ENCODE measurements around the gene DEAF1.

The DEAF1 gene

DNA sequence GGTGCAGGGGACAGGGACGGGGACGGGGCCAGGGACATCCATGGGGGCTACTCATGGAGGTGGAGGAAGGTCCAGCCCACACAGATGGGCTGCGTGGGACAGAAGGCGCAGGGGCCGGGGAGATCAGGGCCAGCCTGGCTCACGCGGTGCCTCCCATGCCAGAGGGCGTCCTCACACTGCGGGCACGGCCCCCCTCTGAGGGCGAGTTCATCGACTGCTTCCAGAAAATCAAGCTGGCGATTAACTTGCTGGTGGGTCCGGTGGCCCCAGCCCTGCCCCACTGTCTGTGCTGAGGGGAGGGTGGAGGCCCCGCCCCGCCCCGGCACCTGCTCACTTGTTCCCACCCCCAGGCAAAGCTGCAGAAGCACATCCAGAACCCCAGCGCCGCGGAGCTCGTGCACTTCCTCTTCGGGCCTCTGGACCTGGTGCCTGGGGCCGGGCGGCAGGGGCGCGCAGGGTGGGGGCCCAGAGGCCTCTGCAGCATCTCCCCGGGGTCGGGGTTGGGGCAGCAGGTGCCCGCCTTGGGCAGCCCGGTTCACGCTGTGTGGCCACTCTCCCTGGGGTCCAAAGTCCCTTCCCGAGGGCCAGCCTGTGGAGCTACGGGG is 26.8 kb upstream of the DEAF1 start:
- H3K4me3 ChIP-seq (ENCODE audit: low read depth, low read length): no peak overlapping the region
- TF ChIP-seq, protein P1, sequence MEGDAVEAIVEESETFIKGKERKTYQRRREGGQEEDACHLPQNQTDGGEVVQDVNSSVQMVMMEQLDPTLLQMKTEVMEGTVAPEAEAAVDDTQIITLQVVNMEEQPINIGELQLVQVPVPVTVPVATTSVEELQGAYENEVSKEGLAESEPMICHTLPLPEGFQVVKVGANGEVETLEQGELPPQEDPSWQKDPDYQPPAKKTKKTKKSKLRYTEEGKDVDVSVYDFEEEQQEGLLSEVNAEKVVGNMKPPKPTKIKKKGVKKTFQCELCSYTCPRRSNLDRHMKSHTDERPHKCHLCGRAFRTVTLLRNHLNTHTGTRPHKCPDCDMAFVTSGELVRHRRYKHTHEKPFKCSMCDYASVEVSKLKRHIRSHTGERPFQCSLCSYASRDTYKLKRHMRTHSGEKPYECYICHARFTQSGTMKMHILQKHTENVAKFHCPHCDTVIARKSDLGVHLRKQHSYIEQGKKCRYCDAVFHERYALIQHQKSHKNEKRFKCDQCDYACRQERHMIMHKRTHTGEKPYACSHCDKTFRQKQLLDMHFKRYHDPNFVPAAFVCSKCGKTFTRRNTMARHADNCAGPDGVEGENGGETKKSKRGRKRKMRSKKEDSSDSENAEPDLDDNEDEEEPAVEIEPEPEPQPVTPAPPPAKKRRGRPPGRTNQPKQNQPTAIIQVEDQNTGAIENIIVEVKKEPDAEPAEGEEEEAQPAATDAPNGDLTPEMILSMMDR (IDR thresholded peaks at IDR 0.05; ENCODE audit: insufficient read depth, low read length, missing control alignments): no peak
- POLR2A ChIA-PET: interaction anchor here (1.4 to 1.8 kb wide), 2 partner anchors 15 to 158 kb away, joined by 3 to 7 read pairs; partner anchors contain the start of gene EPS8L2
- CTCF ChIA-PET: interaction anchor here (1.0 to 10.2 kb wide), 9 partner anchors 11 to 167 kb away, joined by 3 to 198 read pairs (median 11); partner anchors contain the start of genes DEAF1, EPS8L2 and TMEM80
- DNase-seq (ENCODE audit: low read depth, low spot score): no peak

DNA sequence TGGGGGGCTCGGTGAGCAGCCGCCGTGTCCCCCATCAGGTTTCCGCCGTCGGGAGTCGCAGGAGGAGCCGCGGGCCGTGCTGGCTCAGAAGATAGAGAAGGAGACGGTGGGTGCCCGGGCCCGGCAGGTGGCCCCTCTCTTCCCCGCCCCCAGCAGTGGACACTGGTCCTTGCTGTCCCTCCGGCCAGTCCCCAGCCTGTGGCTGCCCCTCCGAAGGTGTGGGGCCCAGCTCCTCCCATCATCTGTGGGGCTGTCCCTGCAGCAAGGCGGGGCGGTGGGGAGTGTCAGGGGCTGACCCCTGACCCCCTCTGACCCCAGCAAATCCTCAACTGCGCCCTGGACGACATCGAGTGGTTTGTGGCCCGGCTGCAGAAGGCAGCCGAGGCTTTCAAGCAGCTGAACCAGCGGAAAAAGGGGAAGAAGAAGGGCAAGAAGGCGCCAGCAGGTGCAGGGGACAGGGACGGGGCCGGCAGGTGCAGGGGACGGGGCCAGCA is 26.3 kb upstream of the DEAF1 start:
- TF ChIP-seq, protein P1 (IDR thresholded peaks at IDR 0.05; ENCODE audit: insufficient read depth, low read length, missing control alignments): no peak
- POLR2A ChIA-PET: interaction anchor here (1.4 to 1.8 kb wide), 2 partner anchors 15 to 158 kb away, joined by 3 to 7 read pairs; partner anchors contain the start of gene EPS8L2
- CTCF ChIA-PET: interaction anchor here (1.0 to 10.2 kb wide), 8 partner anchors 7 to 167 kb away, joined by 3 to 198 read pairs (median 5); partner anchors contain the start of genes DEAF1, EPS8L2 and TMEM80
- no peak overlapping the region for H3K4me3 ChIP-seq (ENCODE audit: low read depth, low read length)
- DNase-seq (ENCODE audit: low read depth, low spot score): no peak

DNA sequence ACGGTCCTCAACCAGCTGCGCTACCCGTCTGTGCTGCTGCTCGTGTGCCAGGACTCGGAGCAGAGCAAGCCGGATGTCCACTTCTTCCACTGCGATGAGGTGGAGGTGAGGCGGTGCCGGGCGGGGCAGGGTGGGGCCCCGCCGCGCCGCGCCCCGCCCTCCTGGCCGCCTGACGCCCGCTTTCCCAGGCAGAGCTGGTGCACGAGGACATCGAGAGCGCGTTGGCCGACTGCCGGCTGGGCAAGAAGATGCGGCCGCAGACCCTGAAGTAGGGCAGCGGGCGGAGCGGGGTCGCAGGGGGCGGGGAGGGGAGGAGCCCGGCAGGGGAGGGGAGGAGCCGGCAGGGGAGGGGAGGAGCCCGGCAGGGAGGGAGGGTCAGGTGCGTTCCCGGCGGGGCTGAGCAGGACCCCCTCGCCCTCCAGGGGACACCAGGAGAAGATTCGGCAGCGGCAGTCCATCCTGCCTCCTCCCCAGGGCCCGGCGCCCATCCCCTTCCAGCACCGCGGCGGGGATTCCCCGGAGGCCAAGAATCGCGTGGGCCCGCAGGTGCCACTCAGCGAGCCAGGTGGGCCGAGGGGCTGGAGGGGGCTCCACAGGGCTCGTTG is 25.7 kb upstream of the DEAF1 start:
- H3K4me3 ChIP-seq (ENCODE audit: low read depth, low read length): no peak overlapping the region
- ChIA-PET POLR2A (interaction anchor here (1.8 kb wide), 1 partner anchor 14 kb away, joined by 7 read pairs; the partner anchor contains the start of gene EPS8L2), CTCF (interaction anchor here (1.0 to 10.2 kb wide), 6 partner anchors 8 to 166 kb away, joined by 3 to 198 read pairs (median 4); partner anchors contain the start of genes DEAF1, EPS8L2 and TMEM80)
- TF ChIP-seq, protein P1 (IDR thresholded peaks at IDR 0.05; ENCODE audit: insufficient read depth, low read length, missing control alignments): no peak
- DNase-seq (ENCODE audit: low read depth, low spot score): no peak

DNA sequence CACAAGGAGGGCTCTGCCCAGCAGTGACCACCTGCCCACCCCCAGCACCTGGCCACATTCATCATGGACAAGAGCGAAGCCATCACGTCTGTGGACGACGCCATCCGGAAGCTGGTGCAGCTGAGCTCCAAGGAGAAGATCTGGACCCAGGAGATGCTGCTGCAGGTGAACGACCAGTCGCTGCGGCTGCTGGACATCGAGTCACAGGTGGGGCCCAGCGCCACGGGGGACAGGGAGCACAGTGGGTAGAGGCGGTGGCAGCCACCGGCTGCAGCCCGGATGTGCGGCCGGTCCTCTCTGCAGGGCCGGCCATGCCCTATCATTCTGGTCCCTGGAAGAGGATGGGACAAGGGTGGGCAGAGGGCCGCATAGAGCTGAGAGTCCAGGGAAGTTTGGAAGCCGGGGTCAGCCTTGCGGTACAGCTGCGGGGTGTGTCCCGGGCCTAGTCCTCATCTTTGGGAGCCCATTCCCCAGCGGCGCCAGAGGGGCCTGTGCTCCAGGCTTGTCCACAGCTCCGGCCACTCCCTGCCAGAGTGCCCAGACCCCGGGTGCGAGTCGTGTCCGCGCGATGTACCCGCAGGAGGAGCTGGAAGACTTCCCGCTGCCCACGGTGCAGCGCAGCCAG is 25.1 kb upstream of the DEAF1 start:
- H3K4me3 ChIP-seq (ENCODE audit: low read depth, low read length): no peak overlapping the region
- CTCF ChIA-PET: interaction anchor here (1.0 to 10.2 kb wide), 5 partner anchors 8 to 166 kb away, joined by 3 to 198 read pairs (median 3); partner anchors contain the start of genes DEAF1, EPS8L2 and TMEM80
- TF ChIP-seq, protein P1 (IDR thresholded peaks at IDR 0.05; ENCODE audit: insufficient read depth, low read length, missing control alignments): no peak
- no peak for DNase-seq (ENCODE audit: low read depth, low spot score)
- POLR2A ChIA-PET: interaction anchor here (0.6 to 1.8 kb wide), 2 partner anchors 14 to 157 kb away, joined by 3 to 7 read pairs; partner anchors contain the start of gene EPS8L2

DNA sequence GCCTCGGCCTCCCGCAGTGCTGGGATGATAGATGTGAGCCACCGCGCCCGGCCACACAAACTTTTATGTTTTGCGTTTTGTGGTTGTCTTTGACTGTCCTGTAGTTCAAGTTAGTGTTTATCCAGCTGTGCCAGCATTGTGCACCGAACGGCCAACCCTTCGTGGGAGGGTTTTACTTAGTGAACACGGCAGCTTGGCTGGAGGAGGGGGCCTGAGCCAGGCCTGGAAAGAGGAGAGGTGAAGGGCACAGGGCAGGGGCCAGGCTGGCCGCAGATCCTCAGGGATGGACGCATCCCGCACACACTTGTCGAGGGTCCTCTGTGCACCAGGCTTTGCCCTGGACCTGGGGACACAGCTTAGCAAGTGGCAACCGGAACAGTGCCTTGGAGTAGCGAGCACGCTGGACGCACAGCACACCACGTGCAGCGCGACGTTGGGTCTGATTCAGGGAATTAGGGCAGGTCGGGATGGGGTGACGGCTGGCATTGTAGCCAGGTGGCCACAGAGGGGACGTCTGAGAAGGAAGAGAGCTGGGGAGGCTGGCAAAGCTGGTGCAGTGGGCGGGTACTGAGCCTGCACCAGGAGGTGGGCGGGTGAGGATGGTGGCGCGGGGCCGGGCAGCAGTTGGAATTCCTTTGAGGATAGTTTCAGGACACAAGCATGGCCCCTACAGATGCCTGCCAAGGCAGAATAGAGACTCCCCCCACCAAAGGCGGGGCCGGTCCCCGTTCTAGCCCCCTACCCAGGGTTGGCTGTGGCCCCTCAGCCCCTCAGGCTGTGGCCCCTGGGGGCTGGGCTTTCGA is 24.4 kb upstream of the DEAF1 start:
- no peak for DNase-seq (ENCODE audit: low read depth, low spot score)
- no peak overlapping the region for H3K4me3 ChIP-seq (ENCODE audit: low read depth, low read length)
- ChIA-PET POLR2A (interaction anchor here (0.6 kb wide), 1 partner anchor 156 kb away, joined by 3 read pairs; no protein-coding TSS in a partner anchor), CTCF (interaction anchor here (1.3 to 10.2 kb wide), 4 partner anchors 8 to 165 kb away, joined by 3 to 198 read pairs (median 4); partner anchors contain the start of genes DEAF1, EPS8L2 and TMEM80)
- TF ChIP-seq, protein P1 (IDR thresholded peaks at IDR 0.05; ENCODE audit: insufficient read depth, low read length, missing control alignments): no peak
